HepG2 (cell line): Measurements from ENCODE around the gene AP2S1. TPM values are rescaled to one million over a fixed set of nuclear protein-coding genes. Genes with fewer than 3 reads are reported as not detected.

Experiments used
- EP300 ChIP-seq, 3 experiments: sonication (generic) in 1 of 3; formaldehyde crosslinking in 1 of 3; IDR thresholded peaks; 2 replicates each; pipeline versions ENCODE4 v1.5.1 to v1.6.1; 2011 to 2020; ENCODE audit warnings: low read depth in 2 of 3, low read length in 2 of 3, borderline replicate concordance in 1 of 3, improper control_type of control experiment in 1 of 3, mild to moderate bottlenecking in 1 of 3, missing genetic modification reagents in 1 of 3, moderate library complexity in 1 of 3
- REST ChIP-seq, 2 experiments: IDR thresholded peaks; 2 replicates each; pipeline ENCODE4 v1.6.1; 2011 to 2012; ENCODE audit warnings: low read length in 2 of 2, borderline replicate concordance in 1 of 2, low read depth in 1 of 2, mild to moderate bottlenecking in 1 of 2, moderate library complexity in 1 of 2
- TBP ChIP-seq: sonication (generic); formaldehyde crosslinking; IDR thresholded peaks from 2 replicates; pipeline ENCODE4 v1.5.0; 2020; ENCODE audit warnings: missing genetic modification reagents
- TIGD3 ChIP-seq: sonication (generic); formaldehyde crosslinking; IDR thresholded peaks from 2 replicates; pipeline ENCODE4 v1.5.1; 2020; ENCODE audit warnings: mild to moderate bottlenecking, missing genetic modification reagents, borderline replicate concordance
- ZNF574 ChIP-seq: sonication (generic); formaldehyde crosslinking; IDR thresholded peaks from 2 replicates; pipeline ENCODE4 v1.4.0; 2020; ENCODE audit warnings: missing genetic modification reagents
- ZNF639 ChIP-seq: conservative IDR thresholded peaks from 2 replicates; pipeline ENCODE4 v1.6.1; 2018; ENCODE audit warnings: missing genetic modification reagents
- polyA plus RNA-seq, 8 experiments: library from polyadenylated mRNA; depleted of rRNA in 3 of 8; stranded (reverse) in 7 of 8; unstranded in 1 of 8; fragments of >200 nt; fragmentation: Illumina TruSeq in 4 of 8; extraction: Trizol in 4 of 8; gene quantifications; 2 replicates each; pipeline versions ENCODE4 v1.2.1 to v1.2.3, GENCODE V29; 2011 to 2016; ENCODE audit warnings: low read depth in 4 of 8, missing spikeins in 1 of 8, mixed read lengths in 1 of 8; ENCODE audit not compliant: insufficient read depth in 1 of 8
- total RNA-seq, 5 experiments: library from RNA; depleted of rRNA; stranded (reverse); fragments of >200 nt; fragmentation: Illumina TruSeq; extraction: Trizol; gene quantifications; 2 replicates each; pipeline ENCODE4 v1.2.3, GENCODE V29; 2016; ENCODE audit warnings: low read depth in 1 of 5
- TF ChIP-seq, protein P1 (sequence below): IDR thresholded peaks from 2 replicates; pipeline ENCODE4 v1.4.0; 2020; ENCODE audit warnings: mild to moderate bottlenecking, missing genetic modification reagents
- TF ChIP-seq, protein P2 (sequence below): sonication (generic); formaldehyde crosslinking; IDR thresholded peaks from 2 replicates; pipeline ENCODE4 v1.8.0; 2022; ENCODE audit warnings: mild to moderate bottlenecking, missing genetic modification reagents, borderline replicate concordance
- TF ChIP-seq, protein P3 (sequence below): sonication (generic); formaldehyde crosslinking; IDR thresholded peaks from 2 replicates; pipeline ENCODE4 v1.4.0; 2020; ENCODE audit warnings: missing genetic modification reagents

Gene AP2S1
- total and polyA plus RNA-seq, 2 of the 13 experiments (the other 11 are each of a cell fraction or from before 2014, with no cell fraction given) = 45.2 to 86.1 TPM

GRCh38 chr19:46859637-46860124 is 9.0 kb upstream of the AP2S1 start (continued):
- TF ChIP-seq, protein P1, sequence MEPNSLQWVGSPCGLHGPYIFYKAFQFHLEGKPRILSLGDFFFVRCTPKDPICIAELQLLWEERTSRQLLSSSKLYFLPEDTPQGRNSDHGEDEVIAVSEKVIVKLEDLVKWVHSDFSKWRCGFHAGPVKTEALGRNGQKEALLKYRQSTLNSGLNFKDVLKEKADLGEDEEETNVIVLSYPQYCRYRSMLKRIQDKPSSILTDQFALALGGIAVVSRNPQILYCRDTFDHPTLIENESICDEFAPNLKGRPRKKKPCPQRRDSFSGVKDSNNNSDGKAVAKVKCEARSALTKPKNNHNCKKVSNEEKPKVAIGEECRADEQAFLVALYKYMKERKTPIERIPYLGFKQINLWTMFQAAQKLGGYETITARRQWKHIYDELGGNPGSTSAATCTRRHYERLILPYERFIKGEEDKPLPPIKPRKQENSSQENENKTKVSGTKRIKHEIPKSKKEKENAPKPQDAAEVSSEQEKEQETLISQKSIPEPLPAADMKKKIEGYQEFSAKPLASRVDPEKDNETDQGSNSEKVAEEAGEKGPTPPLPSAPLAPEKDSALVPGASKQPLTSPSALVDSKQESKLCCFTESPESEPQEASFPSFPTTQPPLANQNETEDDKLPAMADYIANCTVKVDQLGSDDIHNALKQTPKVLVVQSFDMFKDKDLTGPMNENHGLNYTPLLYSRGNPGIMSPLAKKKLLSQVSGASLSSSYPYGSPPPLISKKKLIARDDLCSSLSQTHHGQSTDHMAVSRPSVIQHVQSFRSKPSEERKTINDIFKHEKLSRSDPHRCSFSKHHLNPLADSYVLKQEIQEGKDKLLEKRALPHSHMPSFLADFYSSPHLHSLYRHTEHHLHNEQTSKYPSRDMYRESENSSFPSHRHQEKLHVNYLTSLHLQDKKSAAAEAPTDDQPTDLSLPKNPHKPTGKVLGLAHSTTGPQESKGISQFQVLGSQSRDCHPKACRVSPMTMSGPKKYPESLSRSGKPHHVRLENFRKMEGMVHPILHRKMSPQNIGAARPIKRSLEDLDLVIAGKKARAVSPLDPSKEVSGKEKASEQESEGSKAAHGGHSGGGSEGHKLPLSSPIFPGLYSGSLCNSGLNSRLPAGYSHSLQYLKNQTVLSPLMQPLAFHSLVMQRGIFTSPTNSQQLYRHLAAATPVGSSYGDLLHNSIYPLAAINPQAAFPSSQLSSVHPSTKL (CRISPR knock-in tag) = 0 out of 2 replicates have a peak, but pooled peaks have one; percentile 19
- TF ChIP-seq ZNF574 (CRISPR knock-in tag) = no peak; the same call in 1 of the 2 replicates
- TF ChIP-seq ZNF639 = peak; percentile 71; the same call in 1 of the 2 replicates
- no peak for TF ChIP-seq TBP (CRISPR knock-in tag)
- TF ChIP-seq EP300 (IDR thresholded peaks at IDR 0.05; ENCODE audit: low read depth in 2 of 2, low read length in 2 of 2) = no peak
- 0 out of 2 replicates have a peak, but pooled peaks have one; percentile 34 for TF ChIP-seq EP300 (CRISPR knock-in tag; IDR thresholded peaks at IDR 0.05; ENCODE audit: borderline replicate concordance)
- TF ChIP-seq REST (IDR thresholded peaks at IDR 0.05; ENCODE audit: borderline replicate concordance in 1 of 2, low read depth in 1 of 2, low read length in 2 of 2) = peak in 1 of 2 experiments; percentile 56; a peak in 1 of 4 replicates
- TF ChIP-seq, protein P2, sequence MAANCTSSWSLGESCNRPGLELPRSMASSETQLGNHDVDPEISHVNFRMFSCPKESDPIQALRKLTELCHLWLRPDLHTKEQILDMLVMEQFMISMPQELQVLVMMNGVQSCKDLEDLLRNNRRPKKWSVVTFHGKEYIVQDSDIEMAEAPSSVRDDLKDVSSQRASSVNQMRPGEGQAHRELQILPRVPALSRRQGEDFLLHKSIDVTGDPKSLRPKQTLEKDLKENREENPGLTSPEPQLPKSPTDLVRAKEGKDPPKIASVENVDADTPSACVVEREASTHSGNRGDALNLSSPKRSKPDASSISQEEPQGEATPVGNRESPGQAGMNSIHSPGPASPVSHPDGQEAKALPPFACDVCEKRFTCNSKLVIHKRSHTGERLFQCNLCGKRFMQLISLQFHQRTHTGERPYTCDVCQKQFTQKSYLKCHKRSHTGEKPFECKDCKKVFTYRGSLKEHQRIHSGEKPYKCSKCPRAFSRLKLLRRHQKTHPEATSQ (CRISPR knock-in tag) = no peak
- TF ChIP-seq, protein P3, sequence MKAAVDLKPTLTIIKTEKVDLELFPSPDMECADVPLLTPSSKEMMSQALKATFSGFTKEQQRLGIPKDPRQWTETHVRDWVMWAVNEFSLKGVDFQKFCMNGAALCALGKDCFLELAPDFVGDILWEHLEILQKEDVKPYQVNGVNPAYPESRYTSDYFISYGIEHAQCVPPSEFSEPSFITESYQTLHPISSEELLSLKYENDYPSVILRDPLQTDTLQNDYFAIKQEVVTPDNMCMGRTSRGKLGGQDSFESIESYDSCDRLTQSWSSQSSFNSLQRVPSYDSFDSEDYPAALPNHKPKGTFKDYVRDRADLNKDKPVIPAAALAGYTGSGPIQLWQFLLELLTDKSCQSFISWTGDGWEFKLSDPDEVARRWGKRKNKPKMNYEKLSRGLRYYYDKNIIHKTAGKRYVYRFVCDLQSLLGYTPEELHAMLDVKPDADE = no peak
- TF ChIP-seq TIGD3 (CRISPR knock-in tag) = no peak; the same call in 1 of the 2 replicates
